GM18526 (cell line): ENCODE data around the gene TMEM94.

Source experiments
- POLR2A ChIP-seq: IDR thresholded peaks from 3 replicates; pipeline ENCODE4 v1.6.1; 2011; ENCODE audit not compliant: insufficient read length; ENCODE audit errors: extremely low read depth

The TMEM94 gene

DNA sequence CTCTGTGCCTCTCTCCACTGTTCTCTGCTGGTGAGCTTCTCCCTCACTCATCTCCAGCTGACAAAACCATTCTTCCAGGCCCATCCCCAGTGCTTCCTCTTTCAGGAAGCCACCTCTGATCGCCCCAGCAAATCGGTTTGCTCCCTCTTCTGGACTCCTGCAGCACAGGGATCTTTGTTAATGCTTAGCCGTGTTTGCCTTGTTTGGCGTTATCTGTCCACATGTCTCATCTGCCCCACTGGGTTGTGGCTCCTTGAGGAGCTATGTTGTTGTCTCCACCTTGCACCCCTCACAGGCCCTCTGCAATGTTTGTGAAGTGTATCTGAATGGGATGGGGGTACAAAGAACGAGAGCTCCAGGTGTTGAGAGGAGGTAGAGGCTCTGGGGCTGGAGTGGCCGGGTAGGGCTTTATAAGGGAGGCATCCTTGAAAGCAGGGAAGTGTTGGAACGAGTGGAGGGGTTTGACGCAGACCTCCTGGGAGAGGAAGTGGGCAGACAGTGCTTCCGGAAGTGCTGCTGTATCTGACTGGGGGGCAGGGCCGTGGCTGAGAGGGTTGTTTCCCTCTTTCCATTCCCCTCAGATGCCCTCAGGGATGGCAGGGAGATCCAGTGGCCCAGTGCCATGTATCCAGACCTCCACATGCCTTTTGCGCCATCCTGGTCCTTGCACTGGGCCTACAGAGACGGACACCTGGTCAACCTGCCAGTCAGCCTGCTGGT lies 31.1 kb downstream of the TMEM94 start:
- TF ChIP-seq POLR2A, result no peak

DNA sequence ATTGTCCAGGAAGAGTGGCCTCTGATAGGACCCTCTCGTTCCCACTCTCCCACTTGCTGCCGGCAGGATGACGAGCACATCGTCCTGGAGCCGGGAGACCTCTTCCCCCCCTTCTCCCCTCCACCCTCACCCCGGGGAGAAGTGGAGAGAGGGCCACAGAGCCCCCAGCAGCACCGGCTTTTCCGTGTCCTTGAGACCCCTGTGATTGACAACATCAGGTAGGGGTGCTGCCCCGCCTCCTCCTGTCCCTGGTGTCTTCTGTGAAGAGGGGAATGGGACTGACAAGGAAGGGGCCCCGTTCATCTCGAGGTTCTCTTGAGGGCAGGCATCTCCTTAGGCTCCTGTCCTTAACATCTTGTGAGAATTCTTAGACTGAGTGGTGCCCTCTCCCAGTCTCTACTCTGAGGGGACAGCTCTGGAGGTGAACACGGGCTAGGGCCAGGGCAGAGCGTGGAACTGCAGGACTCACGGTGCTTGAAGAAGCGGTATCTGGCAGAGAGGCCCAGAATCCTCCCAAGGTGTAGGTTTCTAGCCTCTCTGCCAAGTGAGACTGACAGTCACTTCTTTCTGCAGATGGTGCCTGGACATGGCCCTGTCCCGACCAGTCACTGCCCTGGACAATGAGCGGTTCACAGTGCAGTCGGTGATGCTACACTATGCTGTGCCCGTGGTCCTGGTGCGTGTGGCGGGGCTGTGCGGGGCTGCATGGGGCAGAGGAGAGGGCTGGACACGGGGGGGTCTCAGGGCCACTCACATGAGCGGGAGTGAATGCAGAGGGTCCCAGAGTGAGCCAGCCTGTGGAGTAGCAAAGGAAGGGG lies 32.5 kb downstream of the TMEM94 start:
- no peak for TF ChIP-seq POLR2A

GRCh38 chr17:75489511-75489955 lies 33.1 kb downstream of the TMEM94 start:
- TF ChIP-seq POLR2A, result no peak

- TF ChIP-seq POLR2A, result no peak
These were observed 33.8 kb downstream of the TMEM94 start for GRCh38 chr17:75490173-75490743.

DNA sequence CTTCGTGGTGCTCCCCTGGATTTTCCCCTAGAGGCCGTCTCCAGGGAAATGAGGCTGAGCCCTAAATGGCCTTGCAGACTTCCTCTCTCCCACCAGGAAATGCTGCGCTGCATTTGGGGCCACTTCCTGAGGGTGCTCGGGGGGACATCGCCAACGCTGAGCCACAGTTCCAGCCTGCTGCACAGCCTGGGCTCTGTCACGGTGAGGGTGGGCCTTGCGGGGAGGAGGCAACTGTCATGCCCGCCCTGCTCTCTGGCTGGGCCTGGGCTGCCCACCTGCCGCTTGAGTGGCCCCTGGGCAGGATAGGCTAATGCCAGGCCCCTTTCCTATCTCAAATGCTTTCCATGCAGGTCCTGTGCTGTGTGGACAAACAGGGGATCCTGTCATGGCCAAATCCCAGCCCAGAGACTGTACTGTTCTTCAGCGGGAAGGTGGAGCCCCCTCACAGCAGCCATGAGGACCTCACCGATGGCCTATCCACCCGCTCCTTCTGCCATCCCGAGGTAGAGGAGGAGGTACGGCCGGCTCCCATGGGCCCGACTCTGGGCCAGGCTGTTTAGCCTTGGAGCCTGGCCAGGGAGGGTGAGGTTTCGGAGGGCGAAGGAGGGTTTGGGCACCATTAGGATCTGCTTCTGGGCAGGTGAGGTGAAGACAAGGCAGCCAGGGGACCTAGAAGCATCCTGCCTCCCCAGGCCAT lies 34.7 kb downstream of the TMEM94 start:
- no peak for TF ChIP-seq POLR2A

GRCh38 chr17:75491680-75492079 lies 35.2 kb downstream of the TMEM94 start:
- no peak for TF ChIP-seq POLR2A

DNA sequence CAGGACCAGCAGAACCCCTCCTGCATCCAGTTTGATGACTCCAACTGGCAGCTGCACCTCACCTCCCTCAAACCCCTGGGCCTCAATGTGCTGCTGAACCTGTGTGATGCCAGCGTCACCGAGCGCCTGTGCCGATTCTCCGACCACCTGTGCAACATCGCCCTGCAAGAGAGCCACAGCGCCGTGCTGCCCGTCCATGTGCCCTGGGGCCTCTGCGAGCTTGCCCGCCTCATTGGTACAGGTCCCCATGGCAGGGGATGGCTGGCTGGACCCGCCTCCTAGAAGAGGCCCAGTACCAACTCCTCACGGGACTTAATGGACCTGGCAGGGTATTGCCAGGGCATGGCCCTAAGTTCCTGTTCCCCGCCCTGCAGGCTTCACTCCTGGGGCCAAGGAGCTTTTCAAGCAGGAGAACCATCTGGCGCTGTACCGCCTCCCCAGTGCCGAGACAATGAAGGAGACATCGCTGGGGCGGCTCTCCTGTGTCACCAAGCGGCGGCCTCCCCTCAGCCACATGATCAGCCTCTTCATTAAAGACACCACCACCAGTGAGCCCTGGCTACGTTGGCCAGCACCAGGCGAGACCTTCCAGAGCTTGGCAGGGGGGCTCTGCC lies 36.2 kb downstream of the TMEM94 start:
- TF ChIP-seq POLR2A, result no peak

DNA sequence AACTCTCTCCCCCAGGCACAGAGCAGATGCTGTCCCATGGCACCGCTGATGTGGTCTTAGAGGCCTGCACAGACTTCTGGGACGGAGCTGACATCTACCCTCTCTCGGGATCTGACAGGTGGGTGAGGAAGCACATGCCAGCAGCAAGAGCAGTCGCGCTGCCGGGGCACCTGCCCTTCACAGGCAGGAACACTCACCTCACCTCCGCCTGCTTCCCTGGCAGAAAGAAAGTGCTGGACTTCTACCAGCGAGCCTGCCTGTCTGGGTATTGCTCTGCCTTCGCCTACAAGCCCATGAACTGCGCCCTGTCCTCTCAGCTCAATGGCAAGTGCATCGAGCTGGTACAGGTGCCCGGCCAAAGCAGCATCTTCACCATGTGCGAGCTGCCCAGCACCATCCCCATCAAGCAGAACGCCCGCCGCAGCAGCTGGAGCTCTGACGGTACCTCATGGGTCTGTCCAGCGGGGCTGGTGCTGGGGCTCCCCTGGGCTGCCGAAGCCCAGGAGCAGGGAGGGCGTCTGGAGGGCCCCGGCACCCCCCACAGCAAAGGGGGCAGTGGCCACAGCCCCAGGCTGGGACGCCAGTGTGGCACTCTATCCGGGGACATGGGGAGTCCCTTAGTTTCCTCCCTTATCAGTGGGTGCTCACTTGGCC lies 37.2 kb downstream of the TMEM94 start:
- no peak for TF ChIP-seq POLR2A

- TF ChIP-seq POLR2A, result no peak
These were observed 38.0 kb downstream of the TMEM94 start for GRCh38 chr17:75494326-75494877.

DNA sequence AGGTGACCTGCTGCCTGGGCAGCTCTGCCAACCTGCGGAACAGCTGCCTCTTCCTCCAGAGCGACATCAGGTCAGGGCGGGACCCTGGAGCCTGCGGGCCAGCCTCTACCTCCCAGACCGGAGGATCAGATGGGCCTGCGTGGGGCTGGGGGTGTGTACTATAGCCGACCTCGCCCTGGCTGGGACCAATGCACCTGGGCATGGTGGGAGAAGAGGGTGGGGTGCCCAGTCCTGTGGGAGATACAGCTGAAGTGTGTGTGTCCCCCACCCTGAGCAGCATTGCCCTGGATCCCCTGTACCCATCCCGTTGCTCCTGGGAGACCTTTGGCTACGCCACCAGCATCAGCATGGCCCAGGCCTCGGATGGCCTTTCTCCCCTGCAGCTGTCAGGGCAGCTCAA lies 39.6 kb downstream of the TMEM94 start:
- TF ChIP-seq POLR2A, result no peak

DNA sequence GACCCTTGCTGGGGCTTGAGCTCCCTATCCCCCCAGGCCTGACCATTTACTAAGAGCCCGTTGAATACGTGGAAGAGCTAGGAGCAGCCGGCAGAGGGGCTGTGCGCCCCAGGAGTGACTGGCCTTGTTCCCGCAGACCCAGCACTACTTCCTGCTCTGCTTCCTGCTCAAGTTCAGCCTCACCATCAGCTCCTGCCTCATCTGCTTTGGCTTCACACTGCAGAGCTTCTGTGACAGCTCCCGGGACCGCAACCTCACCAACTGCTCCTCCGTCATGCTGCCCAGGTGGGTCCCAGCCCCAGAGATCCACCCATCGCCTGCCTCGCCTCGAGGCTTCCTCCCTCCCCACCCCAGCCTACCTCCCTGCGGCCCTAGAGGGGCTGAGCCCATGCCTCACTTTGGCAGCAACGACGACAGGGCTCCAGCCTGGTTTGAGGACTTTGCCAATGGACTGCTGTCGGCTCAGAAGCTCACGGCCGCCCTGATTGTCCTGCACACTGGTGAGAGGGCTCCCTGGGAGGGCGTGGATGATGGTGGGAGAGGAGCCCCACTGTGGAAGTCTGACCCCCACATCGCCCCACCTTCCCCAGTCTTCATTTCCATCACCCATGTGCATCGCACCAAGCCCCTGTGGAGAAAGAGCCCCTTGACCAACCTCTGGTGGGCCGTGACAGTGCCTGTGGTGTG lies 41.7 kb downstream of the TMEM94 start:
- TF ChIP-seq POLR2A, result no peak

- TF ChIP-seq POLR2A, result no peak
These were observed 42.3 kb downstream of the TMEM94 start for GRCh38 chr17:75498726-75499213.

- TF ChIP-seq POLR2A, result no peak
These were observed 43.0 kb downstream of the TMEM94 start for GRCh38 chr17:75499313-75500022.
